Nephron (organoid): ENCODE results near the gene ASTN2.

Source experiments
- H3K27ac Mint-ChIP-seq, 3 experiments: 2 replicates each; pipeline ENCODE4 v1.8.0; 2020; ENCODE audit warnings: mixed read lengths in 3 of 3, mild to moderate bottlenecking in 2 of 3, moderate library complexity in 1 of 3
- H3K27me3 Mint-ChIP-seq: 2 replicates; pipeline ENCODE4 v1.8.0; 2021; ENCODE audit warnings: low read depth, mild to moderate bottlenecking, moderate library complexity, mixed read lengths
- H3K36me3 Mint-ChIP-seq: 2 replicates; pipeline ENCODE4 v1.8.0; 2020; ENCODE audit warnings: low read depth, mixed read lengths
- H3K4me1 Mint-ChIP-seq: 2 replicates; pipeline ENCODE4 v1.8.0; 2020; ENCODE audit warnings: mixed read lengths
- H3K4me3 Mint-ChIP-seq, 3 experiments: 2 replicates each; pipeline ENCODE4 v1.8.0; 2020; ENCODE audit warnings: mild to moderate bottlenecking in 3 of 3, mixed read lengths in 3 of 3, moderate library complexity in 2 of 3
- H3K9me3 Mint-ChIP-seq: 2 replicates; pipeline ENCODE4 v1.8.0; 2020; ENCODE audit warnings: mixed read lengths
- TF ChIP-seq, protein P1 (sequence below), 3 experiments: fragments of 200-600 bp; sonication (generic); IDR thresholded peaks; one replicate each; pipeline ENCODE4 v1.5.0; 2021; ENCODE audit warnings: antibody characterized with exemption in 3 of 3; ENCODE audit not compliant: unreplicated experiment in 3 of 3

Gene ASTN2

GRCh38 chr9:117249799-117250198, 165.1 kb downstream of the ASTN2 start:
- Mint-ChIP-seq H3K4me3 (no peak overlapping the region), H3K9me3 (no peaks in the 10 kb centered on the region), H3K27me3 (peaks cover 19% of the 10 kb centered on the region), H3K4me1 (peaks cover 13% of the 10 kb centered on the region), H3K27ac (no peak overlapping the region), H3K36me3 (no peaks in the 10 kb centered on the region)
- TF ChIP-seq, protein P1, sequence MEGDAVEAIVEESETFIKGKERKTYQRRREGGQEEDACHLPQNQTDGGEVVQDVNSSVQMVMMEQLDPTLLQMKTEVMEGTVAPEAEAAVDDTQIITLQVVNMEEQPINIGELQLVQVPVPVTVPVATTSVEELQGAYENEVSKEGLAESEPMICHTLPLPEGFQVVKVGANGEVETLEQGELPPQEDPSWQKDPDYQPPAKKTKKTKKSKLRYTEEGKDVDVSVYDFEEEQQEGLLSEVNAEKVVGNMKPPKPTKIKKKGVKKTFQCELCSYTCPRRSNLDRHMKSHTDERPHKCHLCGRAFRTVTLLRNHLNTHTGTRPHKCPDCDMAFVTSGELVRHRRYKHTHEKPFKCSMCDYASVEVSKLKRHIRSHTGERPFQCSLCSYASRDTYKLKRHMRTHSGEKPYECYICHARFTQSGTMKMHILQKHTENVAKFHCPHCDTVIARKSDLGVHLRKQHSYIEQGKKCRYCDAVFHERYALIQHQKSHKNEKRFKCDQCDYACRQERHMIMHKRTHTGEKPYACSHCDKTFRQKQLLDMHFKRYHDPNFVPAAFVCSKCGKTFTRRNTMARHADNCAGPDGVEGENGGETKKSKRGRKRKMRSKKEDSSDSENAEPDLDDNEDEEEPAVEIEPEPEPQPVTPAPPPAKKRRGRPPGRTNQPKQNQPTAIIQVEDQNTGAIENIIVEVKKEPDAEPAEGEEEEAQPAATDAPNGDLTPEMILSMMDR (IDR thresholded peaks at IDR 0.05; ENCODE audit: unreplicated experiment in 3 of 3): no peak

- Mint-ChIP-seq H3K27ac (no peak overlapping the region), H3K4me3 (no peak overlapping the region), H3K36me3 (no peaks in the 10 kb centered on the region), H3K27me3 (peaks cover 13% of the 10 kb centered on the region), H3K4me1 (peaks cover 14% of the 10 kb centered on the region), H3K9me3 (no peaks in the 10 kb centered on the region)
- TF ChIP-seq, protein P1 (IDR thresholded peaks at IDR 0.05; ENCODE audit: unreplicated experiment in 3 of 3): peak; percentile 43 to 57 (median 57)
These were observed 167.6 kb downstream of the ASTN2 start for GRCh38 chr9:117247266-117247665.

DNA sequence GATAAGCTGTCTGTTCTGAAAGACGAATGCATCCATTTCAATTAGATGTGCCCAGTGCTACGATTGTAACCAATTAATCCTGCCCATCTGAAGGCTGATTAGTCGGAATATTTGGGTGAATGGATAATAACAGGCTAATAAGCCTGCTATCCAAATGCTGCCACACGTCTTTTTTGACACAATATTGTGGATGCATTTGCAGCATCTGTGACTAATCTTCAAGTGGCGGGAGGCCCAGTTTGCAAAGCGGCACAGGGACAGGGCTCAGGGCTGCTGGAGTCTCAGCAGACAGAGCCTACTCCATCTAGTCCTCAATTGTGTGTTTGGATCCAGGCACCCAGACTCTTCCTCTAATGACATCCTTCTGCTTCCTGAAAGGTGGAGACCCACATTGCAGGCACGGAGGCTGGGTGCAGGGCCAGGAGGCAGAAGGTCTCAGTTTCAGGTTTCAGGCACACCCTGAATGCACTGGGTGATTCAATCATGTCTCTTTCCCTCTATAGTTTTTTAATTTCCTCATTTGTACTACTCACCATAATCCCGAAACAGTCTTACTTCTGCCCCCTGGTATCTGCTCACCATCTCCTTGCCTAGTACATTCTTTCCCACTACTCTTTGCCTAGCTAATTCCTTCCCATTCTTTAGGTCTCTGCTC, 169.6 kb downstream of the ASTN2 start:
- peaks cover 28% of the 10 kb centered on the region for H3K4me1 Mint-ChIP-seq
- no peaks in the 10 kb centered on the region for H3K9me3 Mint-ChIP-seq
- H3K4me3 Mint-ChIP-seq: no peak overlapping the region
- no peaks in the 10 kb centered on the region for H3K36me3 Mint-ChIP-seq
- TF ChIP-seq, protein P1 (IDR thresholded peaks at IDR 0.05; ENCODE audit: unreplicated experiment in 3 of 3): no peak
- peaks cover 13% of the 10 kb centered on the region for H3K27me3 Mint-ChIP-seq
- H3K27ac Mint-ChIP-seq: no peak overlapping the region

GRCh38 chr9:117242082-117242481, 172.8 kb downstream of the ASTN2 start:
- Mint-ChIP-seq H3K4me1 (peaks cover 26% of the 10 kb centered on the region), H3K27me3 (peaks cover 21% of the 10 kb centered on the region), H3K9me3 (no peaks in the 10 kb centered on the region), H3K27ac (peak overlapping the region in 2 of 3 experiments; percentile 1 to 12), H3K4me3 (no peak overlapping the region), H3K36me3 (no peaks in the 10 kb centered on the region)
- TF ChIP-seq, protein P1 (IDR thresholded peaks at IDR 0.05; ENCODE audit: unreplicated experiment in 3 of 3): no peak

GRCh38 chr9:117239428-117239827, 175.4 kb downstream of the ASTN2 start:
- Mint-ChIP-seq H3K4me3 (no peak overlapping the region), H3K4me1 (peaks cover 15% of the 10 kb centered on the region), H3K36me3 (no peaks in the 10 kb centered on the region), H3K9me3 (no peaks in the 10 kb centered on the region), H3K27ac (no peak overlapping the region), H3K27me3 (peaks cover 23% of the 10 kb centered on the region)
- TF ChIP-seq, protein P1 (IDR thresholded peaks at IDR 0.05; ENCODE audit: unreplicated experiment in 3 of 3): no peak

DNA sequence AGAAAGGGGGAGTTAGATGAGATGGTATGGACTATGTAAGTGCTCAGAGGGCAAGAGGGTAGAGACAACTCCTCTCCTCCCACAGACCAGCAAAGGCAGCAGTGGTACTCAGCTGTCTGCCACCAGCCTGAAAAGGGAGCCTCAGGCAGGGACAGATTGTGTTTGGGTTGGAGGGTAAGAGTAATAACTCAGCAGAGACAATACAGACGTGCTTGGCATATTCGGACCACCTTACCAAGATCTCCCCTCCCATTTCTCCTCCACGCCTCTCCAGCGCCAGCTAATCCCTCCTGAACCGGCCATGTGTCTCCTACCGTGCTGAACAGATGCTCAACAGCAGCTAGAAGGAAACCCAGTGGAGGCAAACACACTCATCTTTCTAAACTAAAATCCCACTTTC, 180.8 kb downstream of the ASTN2 start:
- Mint-ChIP-seq H3K27ac (no peak overlapping the region), H3K27me3 (peaks cover 22% of the 10 kb centered on the region), H3K9me3 (no peaks in the 10 kb centered on the region), H3K4me3 (no peak overlapping the region), H3K36me3 (no peaks in the 10 kb centered on the region), H3K4me1 (no peaks in the 10 kb centered on the region)
- TF ChIP-seq, protein P1 (IDR thresholded peaks at IDR 0.05; ENCODE audit: unreplicated experiment in 3 of 3): no peak
